Activated CD8-positive, alpha-beta T cell treated with anti-CD3 and anti-CD28 coated beads for 36 hours (primary cell): Measurements from ENCODE around the gene UBE2QL1. TPM values are rescaled to one million over a fixed set of nuclear protein-coding genes. Genes with fewer than 3 reads are reported as not detected.

Experiments used
- ATAC-seq: fragments of 200-7000 bp; cut with Tn5 transposase; one replicate; pipeline ENCODE4 v1.10.0; 2021; ENCODE audit warnings: mild to moderate bottlenecking, moderate library complexity
- CTCF ChIA-PET: fragments of 350-600 bp; sonication (Branson Sonifier 250); formaldehyde crosslinking; loops from one replicate; lab custom pipeline; 2021; ENCODE audit warnings: antibody characterized with exemption; lab: Charles Lee
- POLR2A ChIA-PET: fragments of 350-600 bp; sonication (Branson Sonifier 250); formaldehyde crosslinking; loops from one replicate; lab custom pipeline; 2021; ENCODE audit warnings: antibody characterized with exemption; lab: Charles Lee
- DNase-seq: peaks from one replicate; pipeline ENCODE4 v3.0.0-alpha.2; 2020
- H3K27ac Mint-ChIP-seq: one replicate; pipeline ENCODE4 v1.8.0; 2021; ENCODE audit warnings: mild to moderate bottlenecking, mixed read lengths
- H3K27me3 Mint-ChIP-seq: one replicate; pipeline ENCODE4 v1.8.0; 2021; ENCODE audit warnings: mixed read lengths
- H3K36me3 Mint-ChIP-seq: one replicate; pipeline ENCODE4 v1.8.0; 2021; ENCODE audit warnings: low read depth, mixed read lengths
- H3K4me1 Mint-ChIP-seq: one replicate; pipeline ENCODE4 v1.8.0; 2021; ENCODE audit warnings: low read depth, mixed read lengths
- H3K4me3 Mint-ChIP-seq: one replicate; pipeline ENCODE4 v1.8.0; 2021; ENCODE audit warnings: mild to moderate bottlenecking, moderate library complexity, mixed read lengths
- H3K9me3 Mint-ChIP-seq: one replicate; pipeline ENCODE4 v1.8.0; 2021; ENCODE audit warnings: mixed read lengths
- CTCF ChIP-seq: fragments of 200-600 bp; IDR thresholded peaks from one replicate; pipeline ENCODE4 v1.8.0; 2022; ENCODE audit warnings: antibody characterized with exemption, mild to moderate bottlenecking
- intact Hi-C: fragments of 100-400 bp; cut with micrococcal nuclease; formaldehyde crosslinking; loops from one replicate; pipeline ENCODE4 v1.10.0; 2022
- total RNA-seq, 2 experiments: library from RNA; stranded (reverse); gene quantifications; one replicate each; pipeline ENCODE4 v1.2.3, GENCODE V29; 2021

The UBE2QL1 gene
- total RNA-seq, 2 experiments from 2014 or later = not detected

- Mint-ChIP-seq H3K4me1 (no peaks in the 10 kb centered on the region), H3K9me3 (no peaks in the 10 kb centered on the region), H3K4me3 (no peak overlapping the region), H3K27ac (no peak overlapping the region), H3K27me3 (peaks cover 15% of the 10 kb centered on the region), H3K36me3 (no peaks in the 10 kb centered on the region)
- CTCF ChIA-PET = no interaction called here
- POLR2A ChIA-PET = interaction anchor here (0.9 kb wide), 1 partner anchor 25 kb away, joined by 4 read pairs; the partner anchor contains the start of gene MED10
- ATAC-seq (no peak), DNase-seq (no peak)
- TF ChIP-seq CTCF = no peak
- intact Hi-C loops = no loop called here
These were observed 45.2 kb upstream of the UBE2QL1 start for GRCh38 chr5:6403416-6403815.

- Mint-ChIP-seq H3K9me3 (no peaks in the 10 kb centered on the region), H3K36me3 (no peaks in the 10 kb centered on the region), H3K27me3 (peaks cover 15% of the 10 kb centered on the region), H3K4me1 (no peaks in the 10 kb centered on the region), H3K27ac (no peak overlapping the region), H3K4me3 (no peak overlapping the region)
- ATAC-seq (no peak), DNase-seq (no peak)
- no peak for TF ChIP-seq CTCF
- ChIA-PET CTCF (no interaction called here), POLR2A (no interaction called here)
- intact Hi-C loops = no loop called here
These were observed 44.5 kb upstream of the UBE2QL1 start for GRCh38 chr5:6404129-6404528.

DNA sequence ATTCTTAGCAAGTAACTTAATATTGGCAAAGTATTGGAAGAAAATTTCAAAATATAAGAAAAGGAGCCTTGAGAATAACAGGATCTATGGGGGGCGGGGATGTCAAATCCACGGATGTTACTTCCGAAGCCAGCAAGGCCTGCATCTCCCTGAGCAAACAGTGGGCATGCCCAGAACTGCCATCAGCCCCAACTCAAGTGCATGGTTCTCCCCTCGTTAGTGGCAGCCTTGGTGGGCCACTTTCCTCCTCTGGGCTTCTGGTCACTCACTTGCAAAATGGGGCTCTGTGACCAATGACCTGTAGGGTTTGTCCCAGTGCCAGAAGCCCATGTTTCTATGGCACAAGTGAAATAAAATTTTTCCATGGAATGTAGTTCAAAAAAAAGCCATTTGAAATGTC, 43.1 kb upstream of the UBE2QL1 start:
- Mint-ChIP-seq H3K4me3 (no peak overlapping the region), H3K27ac (no peak overlapping the region), H3K4me1 (no peaks in the 10 kb centered on the region), H3K36me3 (no peaks in the 10 kb centered on the region), H3K27me3 (peaks cover 13% of the 10 kb centered on the region), H3K9me3 (no peaks in the 10 kb centered on the region)
- POLR2A ChIA-PET = no interaction called here
- ATAC-seq = no peak
- intact Hi-C loops = no loop called here
- CTCF ChIA-PET = no interaction called here
- no peak for DNase-seq
- no peak for TF ChIP-seq CTCF

- POLR2A ChIA-PET = no interaction called here
- H3K4me3 Mint-ChIP-seq = no peak overlapping the region
- H3K4me1 Mint-ChIP-seq = no peaks in the 10 kb centered on the region
- no peaks in the 10 kb centered on the region for H3K36me3 Mint-ChIP-seq
- no peak overlapping the region for H3K27ac Mint-ChIP-seq
- no peak for DNase-seq
- CTCF ChIA-PET = no interaction called here
- TF ChIP-seq CTCF = no peak
- no peak for ATAC-seq
- intact Hi-C loops = no loop called here
- no peaks in the 10 kb centered on the region for H3K9me3 Mint-ChIP-seq
- H3K27me3 Mint-ChIP-seq = peaks cover 11% of the 10 kb centered on the region
These were observed 41.0 kb upstream of the UBE2QL1 start for GRCh38 chr5:6407558-6408259.

DNA sequence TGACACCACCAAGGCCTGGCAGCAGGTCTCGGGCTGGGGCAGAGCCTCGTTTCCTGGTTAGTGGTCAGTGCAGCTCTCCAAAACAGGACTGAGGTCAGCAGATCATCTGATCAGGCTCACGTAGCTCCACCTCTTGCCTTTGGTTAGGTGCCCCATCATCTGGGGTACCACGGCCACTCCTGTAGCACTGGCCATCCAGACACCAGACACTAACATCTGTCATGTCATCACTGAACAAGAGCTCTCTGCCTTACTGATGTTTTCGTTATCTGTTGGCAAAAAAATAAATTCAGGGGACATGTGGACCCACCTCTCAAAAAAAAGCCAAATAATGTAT, 40.4 kb upstream of the UBE2QL1 start:
- Mint-ChIP-seq H3K9me3 (no peaks in the 10 kb centered on the region), H3K27me3 (peaks cover 8% of the 10 kb centered on the region), H3K4me3 (no peak overlapping the region), H3K4me1 (no peaks in the 10 kb centered on the region), H3K36me3 (no peaks in the 10 kb centered on the region), H3K27ac (no peak overlapping the region)
- ChIA-PET CTCF (no interaction called here), POLR2A (no interaction called here)
- ATAC-seq (no peak), DNase-seq (no peak)
- intact Hi-C loops = no loop called here
- TF ChIP-seq CTCF = no peak
